Astrocyte (in vitro differentiated cells and primary cell): ENCODE data around the gene CIBAR2.

Experiments used
- CTCF ChIP-seq: IDR thresholded peaks from 2 replicates; pipeline ENCODE4 v1.5.1; 2011; ENCODE audit warnings: low read depth, mild to moderate bottlenecking, inconsistent platforms, low read length, moderate library complexity; ENCODE audit not compliant: insufficient read depth
- EZH2 ChIP-seq: IDR thresholded peaks from 2 replicates; pipeline ENCODE4 v1.6.1; 2012; ENCODE audit warnings: mild to moderate bottlenecking, low read length, inconsistent platforms; ENCODE audit not compliant: insufficient read depth

- TF ChIP-seq CTCF, result no peak
- no peak for TF ChIP-seq EZH2
Measured at GRCh38 chr16:85144026-85144915, 32.0 kb upstream of the CIBAR2 start.
